Measurements from ENCODE around the gene SF3B4. TPM values are rescaled to one million over a fixed set of nuclear protein-coding genes. Genes with fewer than 3 reads are reported as not detected.
"Not testable (repeated sequence)": the region's sequence is repeated elsewhere in the genome, so short reads cannot be mapped to it uniquely, and the experiment has no call there.

SF3B4 gene
- 10 to 100 TPM; 68.9 to 90.1 (median 87.6) TPM for polyA plus RNA-seq (ENCODE audit: insufficient read length in 3 of 3)
- long read RNA-seq, donor 1, transcript SF3B4-201 (6 exons, 2,085 nt): major isoform, 26 of 43 reads
- long read RNA-seq, donor 1, partial matches to known transcripts: 17 of 43 reads
- long read RNA-seq, donor 1, other reads (novel, unspliced or antisense): 0 of 43 reads
- long read RNA-seq, donor 2, transcript SF3B4-201 (6 exons, 2,085 nt): major isoform, 16 of 35 reads
- long read RNA-seq, donor 2, partial matches to known transcripts: 19 of 35 reads
- long read RNA-seq, donor 2, other reads (novel, unspliced or antisense): 0 of 35 reads
- long read RNA-seq, donor 3, transcript SF3B4-201 (6 exons, 2,085 nt): major isoform, 32 of 51 reads
- long read RNA-seq, donor 3, partial matches to known transcripts: 19 of 51 reads
- long read RNA-seq, donor 3, other reads (novel, unspliced or antisense): 0 of 51 reads
- long read RNA-seq, donor 4, transcript SF3B4-201 (6 exons, 2,085 nt): major isoform, 29 of 40 reads
- long read RNA-seq, donor 4, partial matches to known transcripts: 11 of 40 reads
- long read RNA-seq, donor 4, other reads (novel, unspliced or antisense): 0 of 40 reads
- long read RNA-seq, donor 5: 0 reads
- long read RNA-seq, donor 6, transcript SF3B4-201 (6 exons, 2,085 nt): major isoform, 33 of 77 reads
- long read RNA-seq, donor 6, partial matches to known transcripts: 44 of 77 reads
- long read RNA-seq, donor 6, other reads (novel, unspliced or antisense): 0 of 77 reads
- long read RNA-seq, donor 7, transcript SF3B4-201 (6 exons, 2,085 nt): major isoform, 29 of 64 reads
- long read RNA-seq, donor 7, partial matches to known transcripts: 35 of 64 reads
- long read RNA-seq, donor 7, other reads (novel, unspliced or antisense): 0 of 64 reads
- long read RNA-seq, donor 8, transcript SF3B4-201 (6 exons, 2,085 nt): major isoform, 57 of 76 reads
- long read RNA-seq, donor 8, partial matches to known transcripts: 19 of 76 reads
- long read RNA-seq, donor 8, other reads (novel, unspliced or antisense): 0 of 76 reads
- long read RNA-seq, donor 9, transcript SF3B4-201 (6 exons, 2,085 nt): major isoform, 28 of 37 reads
- long read RNA-seq, donor 9, partial matches to known transcripts: 9 of 37 reads
- long read RNA-seq, donor 9, other reads (novel, unspliced or antisense): 0 of 37 reads
- long read RNA-seq, donor 10, transcript SF3B4-201 (6 exons, 2,085 nt): major isoform, 27 of 59 reads
- long read RNA-seq, donor 10, partial matches to known transcripts: 32 of 59 reads
- long read RNA-seq, donor 10, other reads (novel, unspliced or antisense): 0 of 59 reads
- long read RNA-seq, donor 11, transcript SF3B4-201 (6 exons, 2,085 nt): major isoform, 26 of 37 reads
- long read RNA-seq, donor 11, partial matches to known transcripts: 11 of 37 reads
- long read RNA-seq, donor 11, other reads (novel, unspliced or antisense): 0 of 37 reads
- long read RNA-seq, donor 12, transcript SF3B4-201 (6 exons, 2,085 nt): major isoform, 18 of 23 reads
- long read RNA-seq, donor 12, partial matches to known transcripts: 5 of 23 reads
- long read RNA-seq, donor 12, other reads (novel, unspliced or antisense): 0 of 23 reads
- long read RNA-seq, donor 13, transcript SF3B4-201 (6 exons, 2,085 nt): major isoform, 39 of 99 reads
- long read RNA-seq, donor 13, partial matches to known transcripts: 60 of 99 reads
- long read RNA-seq, donor 13, other reads (novel, unspliced or antisense): 0 of 99 reads
- long read RNA-seq, donor 14, transcript SF3B4-201 (6 exons, 2,085 nt): major isoform, 14 of 27 reads
- long read RNA-seq, donor 14, partial matches to known transcripts: 13 of 27 reads
- long read RNA-seq, donor 14, other reads (novel, unspliced or antisense): 0 of 27 reads
- long read RNA-seq, donor 15, transcript SF3B4-201 (6 exons, 2,085 nt): major isoform, 11 of 11 reads
- long read RNA-seq, donor 15, partial matches to known transcripts: 0 of 11 reads
- long read RNA-seq, donor 15, other reads (novel, unspliced or antisense): 0 of 11 reads
- long read RNA-seq, donor 16, transcript SF3B4-201 (6 exons, 2,085 nt): major isoform, 93 of 149 reads
- long read RNA-seq, donor 16, partial matches to known transcripts: 56 of 149 reads
- long read RNA-seq, donor 16, other reads (novel, unspliced or antisense): 0 of 149 reads

- DNase-seq (ENCODE audit: extremely low read depth in 1 of 11, low read depth in 9 of 11, low spot score in 4 of 11): peak; percentile 83 to 94 (median 92)
Observed at GRCh38 chr1:149927563-149928400, at the start of gene SF3B4. Gene SF3B4, minus strand, starts transcription at chr1:149927803. Its CDS starts 44 bp downstream, at chr1:149927759.

- no peak for DNase-seq (ENCODE audit: extremely low read depth in 1 of 11, low read depth in 9 of 11, low spot score in 4 of 11)
Observed at GRCh38 chr1:149977345-149977744, 49.7 kb upstream of the SF3B4 start.

- no peak for DNase-seq (ENCODE audit: extremely low read depth in 1 of 11, low read depth in 9 of 11, low spot score in 4 of 11)
Observed at GRCh38 chr1:149972547-149972946, 44.9 kb upstream of the SF3B4 start.

- no peak for DNase-seq (ENCODE audit: extremely low read depth in 1 of 11, low read depth in 9 of 11, low spot score in 4 of 11)
Observed at GRCh38 chr1:149967646-149968045, 40.0 kb upstream of the SF3B4 start.

GRCh38 chr1:149967041-149967440, 39.4 kb upstream of the SF3B4 start:
- DNase-seq (ENCODE audit: extremely low read depth in 1 of 11, low read depth in 9 of 11, low spot score in 4 of 11): no peak

- no peak for DNase-seq (ENCODE audit: extremely low read depth in 1 of 11, low read depth in 9 of 11, low spot score in 4 of 11)
Observed at GRCh38 chr1:149966405-149966804, 38.8 kb upstream of the SF3B4 start.

- DNase-seq (ENCODE audit: extremely low read depth in 1 of 11, low read depth in 9 of 11, low spot score in 4 of 11): no peak
Observed at GRCh38 chr1:149965440-149965839, 37.8 kb upstream of the SF3B4 start.

- DNase-seq (ENCODE audit: extremely low read depth in 1 of 11, low read depth in 9 of 11, low spot score in 4 of 11): no peak
Observed at GRCh38 chr1:149963358-149963757, 35.8 kb upstream of the SF3B4 start.

GRCh38 chr1:149962736-149963135, 35.1 kb upstream of the SF3B4 start:
- no peak for DNase-seq (ENCODE audit: extremely low read depth in 1 of 11, low read depth in 9 of 11, low spot score in 4 of 11)

GRCh38 chr1:149962039-149962647, 34.5 kb upstream of the SF3B4 start:
- peak in 7 of 11 donors; percentile 47 to 79 (median 64) for DNase-seq (ENCODE audit: extremely low read depth in 1 of 11, low read depth in 9 of 11, low spot score in 4 of 11)

- DNase-seq (ENCODE audit: extremely low read depth in 1 of 11, low read depth in 9 of 11, low spot score in 4 of 11): not testable (repeated sequence)
Observed at GRCh38 chr1:149957548-149957947, 29.9 kb upstream of the SF3B4 start.

- DNase-seq (ENCODE audit: extremely low read depth in 1 of 11, low read depth in 9 of 11, low spot score in 4 of 11): no peak
Observed at GRCh38 chr1:149949911-149950310, 22.3 kb upstream of the SF3B4 start.

- no peak for DNase-seq (ENCODE audit: extremely low read depth in 1 of 11, low read depth in 9 of 11, low spot score in 4 of 11)
Observed at GRCh38 chr1:149945206-149945605, 17.6 kb upstream of the SF3B4 start.

- DNase-seq (ENCODE audit: extremely low read depth in 1 of 11, low read depth in 9 of 11, low spot score in 4 of 11): no peak
Observed at GRCh38 chr1:149942885-149943284, 15.3 kb upstream of the SF3B4 start.

- peak in 2 of 11 donors; percentile 40 to 44 for DNase-seq (ENCODE audit: extremely low read depth in 1 of 11, low read depth in 9 of 11, low spot score in 4 of 11)
Observed at GRCh38 chr1:149942207-149942606, 14.6 kb upstream of the SF3B4 start.

- DNase-seq (ENCODE audit: extremely low read depth in 1 of 11, low read depth in 9 of 11, low spot score in 4 of 11): no peak
Observed at GRCh38 chr1:149940427-149940826, 12.8 kb upstream of the SF3B4 start.
